NCI-H2107 (cell line): Measurements from ENCODE around the gene PLEKHB1.

Source experiments
- DNase-seq: peaks from one replicate; lab custom pipeline; 2025; lab: John Stamatoyannopoulos, UW

The PLEKHB1 gene

DNA sequence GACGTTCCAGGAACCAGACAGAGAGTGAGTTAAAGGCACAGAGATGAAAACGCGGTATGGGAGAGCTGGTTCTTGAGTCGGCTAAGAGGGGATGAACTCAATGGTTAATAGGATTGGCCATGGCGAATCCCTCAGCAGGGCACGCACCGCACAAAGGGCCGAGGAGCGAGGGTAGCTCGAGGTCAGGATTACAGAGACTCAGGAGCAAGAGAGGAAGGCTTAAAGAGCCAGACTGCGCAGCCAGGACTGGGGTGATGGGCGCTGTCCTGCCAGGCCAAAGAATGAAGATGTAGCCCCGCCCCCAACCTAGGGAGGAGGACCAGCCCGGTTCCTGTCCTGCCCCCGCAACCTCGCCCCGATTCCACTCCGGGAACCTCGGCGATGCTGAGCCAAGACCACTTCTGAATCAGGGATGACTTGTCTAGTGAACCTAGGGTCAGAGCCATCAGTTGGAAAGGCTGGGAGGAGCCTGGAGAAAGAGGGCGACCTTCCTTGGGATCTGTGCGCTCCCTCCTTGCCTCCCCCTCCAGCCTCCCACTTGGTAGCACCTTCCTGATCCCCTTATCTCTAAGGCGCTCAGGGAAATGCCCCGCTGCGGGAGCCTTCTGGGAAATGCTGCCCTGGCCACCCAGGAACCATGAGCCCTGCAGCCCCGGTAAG lies at the start of gene PLEKHB1:
PLEKHB1 (plus strand) TSS at position 610 of the 660 bp plus-strand sequence; CDS start at position 638, 28 bp downstream.
- no peak for DNase-seq

- DNase-seq, result no peak
Observed at GRCh38 chr11:73597336-73597955, 48.9 kb upstream of the PLEKHB1 start.

GRCh38 chr11:73597956-73598718 lies 48.2 kb upstream of the PLEKHB1 start, which contains the start of gene FAM168A:
FAM168A (minus strand) TSS chr11:73598112; CDS start chr11:73468474, 129,638 bp downstream.
- DNase-seq, result peak; percentile 86

DNA sequence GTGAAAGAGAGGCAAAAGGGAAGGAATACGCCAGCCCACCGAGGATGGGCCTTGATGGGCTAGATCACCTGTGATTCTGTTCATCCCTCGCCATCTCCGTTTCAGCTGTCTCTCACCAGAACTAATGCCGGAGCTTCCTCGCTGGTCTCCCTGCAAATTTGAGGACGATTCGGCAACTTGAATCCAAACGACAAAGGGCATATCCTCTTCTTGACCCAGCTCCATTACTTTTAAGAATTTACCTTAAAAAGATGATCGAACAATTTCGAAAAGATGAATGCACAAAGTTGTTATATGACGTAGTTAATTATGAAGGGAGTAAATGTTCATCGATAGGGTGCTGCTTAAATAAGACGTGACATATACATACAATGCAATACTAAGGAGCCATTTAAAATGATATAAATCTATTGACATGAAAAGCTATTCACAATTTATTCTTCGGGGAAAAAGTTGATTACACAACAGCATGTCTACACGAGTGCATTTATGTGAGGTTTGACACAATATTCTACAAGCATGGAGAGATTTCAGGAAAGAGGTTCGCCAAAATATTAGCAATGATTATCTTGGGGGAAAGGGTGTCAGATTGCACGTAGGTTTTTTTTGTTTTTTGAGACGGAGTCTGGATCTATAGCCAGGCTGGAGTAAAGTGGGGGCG lies 47.5 kb upstream of the PLEKHB1 start:
- no peak for DNase-seq

GRCh38 chr11:73612601-73613140 lies 33.7 kb upstream of the PLEKHB1 start:
- DNase-seq, result no peak

DNA sequence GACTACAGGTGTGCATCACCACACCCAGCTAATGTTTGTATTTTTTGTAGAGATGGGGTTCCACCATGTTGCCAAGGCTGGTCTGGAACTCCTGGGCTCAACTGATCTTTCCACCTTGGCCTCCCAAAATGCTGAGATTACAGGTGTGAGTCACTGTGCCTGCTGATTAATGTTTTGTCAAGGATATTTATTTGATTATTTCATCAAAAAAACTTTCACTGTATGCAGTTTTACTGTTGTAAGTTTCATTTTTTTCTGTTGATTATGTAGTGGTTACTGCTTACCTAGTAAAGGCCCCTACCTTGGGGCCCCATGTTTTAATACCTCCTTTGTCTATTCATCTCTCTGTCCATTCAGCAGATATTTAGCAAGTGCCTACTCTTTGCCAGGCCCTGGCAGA lies 31.8 kb upstream of the PLEKHB1 start:
- DNase-seq, result no peak

DNA sequence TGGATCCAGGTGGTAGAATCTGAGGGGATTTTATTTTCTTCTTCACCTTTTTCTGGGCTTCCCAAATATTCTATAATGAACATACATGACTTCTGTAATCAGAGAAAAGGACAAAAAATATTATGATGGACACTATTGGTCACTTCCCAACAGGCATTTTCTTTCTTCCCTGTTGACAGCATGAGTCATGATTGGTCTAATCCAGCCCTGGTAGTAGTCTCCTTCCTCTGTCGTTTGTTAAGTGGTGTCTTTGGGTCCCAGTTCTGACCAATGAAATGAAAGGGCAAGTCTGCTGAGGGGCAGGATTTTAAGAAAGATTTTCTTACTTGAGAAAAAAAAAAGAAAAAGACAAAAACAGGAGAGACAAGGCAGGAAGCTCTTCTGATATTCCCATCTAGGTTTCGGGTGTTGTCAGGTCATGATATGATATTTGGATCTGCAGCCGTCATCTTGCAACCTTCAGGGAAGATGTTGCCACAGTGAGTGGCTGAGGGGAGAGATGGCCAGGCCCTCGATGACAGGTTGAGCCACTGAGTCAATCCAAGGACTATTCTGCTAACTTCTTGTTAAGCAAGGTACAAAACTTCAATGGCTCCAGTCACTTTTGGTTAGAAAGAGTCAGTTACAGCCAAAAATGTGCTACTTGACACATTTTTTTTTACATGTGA lies 23.3 kb upstream of the PLEKHB1 start:
- no peak for DNase-seq

GRCh38 chr11:73623686-73624085 lies 22.7 kb upstream of the PLEKHB1 start:
- DNase-seq, result no peak

- peak; percentile 54 for DNase-seq
Observed at GRCh38 chr11:73625696-73626318, 20.6 kb upstream of the PLEKHB1 start.

DNA sequence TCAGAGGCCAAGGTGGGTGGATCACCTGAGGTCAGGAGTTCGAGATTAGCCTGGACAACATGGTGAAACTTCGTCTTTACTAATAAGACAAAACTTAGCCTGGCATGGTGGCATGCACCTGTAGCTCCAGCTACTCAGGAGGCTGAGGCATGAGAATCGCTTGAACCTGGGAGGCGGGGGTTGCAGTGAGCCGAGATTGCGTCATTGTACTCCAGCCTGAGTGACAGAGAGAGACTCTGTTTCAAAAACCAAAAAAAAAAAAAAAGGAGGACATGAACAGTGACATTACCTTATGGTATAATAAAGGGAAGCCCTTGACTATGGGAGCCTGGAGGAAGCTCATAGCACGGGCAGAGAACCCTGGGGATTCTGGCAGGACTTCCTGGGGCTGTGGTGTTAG lies 16.5 kb upstream of the PLEKHB1 start:
- no peak for DNase-seq

- no peak for DNase-seq
Observed at GRCh38 chr11:73632996-73633395, 13.4 kb upstream of the PLEKHB1 start.

GRCh38 chr11:73633999-73634398 lies 12.4 kb upstream of the PLEKHB1 start:
- no peak for DNase-seq

GRCh38 chr11:73635721-73636120 lies 10.7 kb upstream of the PLEKHB1 start:
- DNase-seq, result no peak

DNA sequence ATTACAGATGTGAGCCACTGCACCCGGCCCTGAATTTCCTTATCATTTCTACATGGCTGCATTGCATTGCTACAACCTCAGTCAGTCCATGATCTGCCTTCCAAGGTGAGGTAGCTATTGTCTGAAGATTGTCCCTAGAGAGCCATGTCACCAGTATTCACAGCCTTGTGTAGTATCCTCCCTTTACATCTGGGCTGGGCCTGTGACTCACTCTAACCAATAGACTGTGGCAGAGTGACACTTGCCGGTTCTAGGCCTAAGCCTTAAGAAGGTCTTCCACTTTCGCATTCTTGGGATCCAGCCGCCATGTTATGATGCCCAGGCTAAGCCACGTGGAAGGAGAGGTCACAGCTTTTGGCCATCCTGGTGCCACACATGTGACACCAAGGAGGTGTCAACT lies 10.1 kb upstream of the PLEKHB1 start:
- DNase-seq, result no peak

DNA sequence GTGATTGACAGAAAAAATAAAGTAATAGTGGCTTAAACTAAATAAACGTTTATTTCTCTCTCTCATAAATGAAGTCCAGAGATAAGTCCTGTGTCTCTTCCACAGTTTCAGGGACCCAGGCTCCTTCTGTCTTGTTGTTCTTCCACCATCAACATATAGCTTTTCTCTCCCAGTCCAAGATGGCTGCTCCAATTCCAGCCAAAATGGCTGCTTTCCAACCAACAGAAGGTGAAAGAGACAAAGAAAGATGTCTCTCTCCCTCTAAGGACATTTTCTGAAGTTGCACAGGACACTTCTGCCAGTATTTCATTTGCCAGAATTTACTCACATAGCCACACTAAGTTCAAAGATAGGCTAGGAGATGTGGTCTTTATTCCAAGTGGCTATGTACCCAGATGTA lies 9.4 kb upstream of the PLEKHB1 start:
- no peak for DNase-seq

DNA sequence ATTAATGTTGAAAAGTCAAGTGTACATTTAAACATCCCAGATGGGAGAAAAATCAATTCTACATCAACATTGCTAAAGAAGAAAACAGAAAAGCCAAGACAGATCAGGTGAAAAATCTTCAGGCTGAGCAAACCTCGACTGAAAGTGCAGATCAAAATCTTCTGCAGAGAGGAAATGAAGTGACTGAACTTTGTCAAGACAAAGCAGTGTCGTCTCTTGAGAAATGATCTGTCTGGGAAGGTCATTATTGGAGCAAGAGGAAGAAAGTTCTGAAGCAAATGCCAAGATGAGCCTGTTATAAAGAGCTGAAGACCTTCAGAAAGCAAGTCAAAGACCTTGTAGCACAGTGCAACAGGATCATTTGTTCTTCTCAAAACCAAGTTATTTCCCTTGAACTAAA lies 5.8 kb upstream of the PLEKHB1 start:
- DNase-seq, result no peak

- no peak for DNase-seq
Observed at GRCh38 chr11:73641668-73642067, 4.7 kb upstream of the PLEKHB1 start.

- no peak for DNase-seq
Observed at GRCh38 chr11:73645121-73645969, 1.0 kb upstream of the PLEKHB1 start.

- peak; percentile 89 for DNase-seq
Observed at GRCh38 chr11:73647459-73648100, 1.2 kb downstream of the PLEKHB1 start.

DNA sequence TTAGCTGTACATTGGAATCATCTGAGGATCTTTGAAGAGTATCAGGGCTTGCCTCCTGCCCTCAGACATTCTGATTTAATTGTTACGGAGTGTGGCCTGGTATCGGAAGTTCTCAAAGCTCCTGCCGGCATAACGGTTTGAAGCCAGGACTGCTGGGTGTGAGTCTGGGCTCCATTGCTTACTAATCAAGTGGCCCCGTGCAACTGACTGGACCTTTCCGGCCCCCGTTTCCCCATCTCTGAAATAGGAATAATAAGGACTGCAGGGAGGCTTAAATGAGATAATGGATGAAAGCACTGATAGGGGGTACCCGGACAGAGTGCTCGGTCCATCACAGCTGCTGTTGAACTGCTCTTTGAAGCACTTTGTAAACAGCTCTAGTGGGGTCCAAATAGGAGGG lies 1.7 kb downstream of the PLEKHB1 start:
- DNase-seq, result no peak
